PFSK-1 (cell line): Measurements from ENCODE around the gene ATG9A.

Source experiments
- POLR2AphosphoS5 ChIP-seq: IDR thresholded peaks from 2 replicates; pipeline ENCODE4 v1.6.1; 2012; ENCODE audit warnings: low read depth, mild to moderate bottlenecking, control low read depth, low read length, moderate library complexity
- SIN3A ChIP-seq: IDR thresholded peaks from 2 replicates; pipeline ENCODE4 v1.6.1; 2012; ENCODE audit warnings: mild to moderate bottlenecking, low read length, moderate library complexity, borderline replicate concordance; ENCODE audit not compliant: insufficient read depth
- TAF1 ChIP-seq: IDR thresholded peaks from 2 replicates; pipeline ENCODE4 v1.6.1; 2012; ENCODE audit warnings: low read length, control low read depth, borderline replicate concordance; ENCODE audit not compliant: insufficient read depth
- TF ChIP-seq, protein P1 (sequence below), 2 experiments: IDR thresholded peaks; 2 replicates each; pipeline versions ENCODE4 v1.6.1 to v1.8.0; 2011 to 2012; ENCODE audit warnings: low read depth in 2 of 2, low read length in 2 of 2, control low read depth in 1 of 2, inconsistent platforms in 1 of 2, mild to moderate bottlenecking in 1 of 2, moderate library complexity in 1 of 2; ENCODE audit not compliant: insufficient read depth in 1 of 2

DNA sequence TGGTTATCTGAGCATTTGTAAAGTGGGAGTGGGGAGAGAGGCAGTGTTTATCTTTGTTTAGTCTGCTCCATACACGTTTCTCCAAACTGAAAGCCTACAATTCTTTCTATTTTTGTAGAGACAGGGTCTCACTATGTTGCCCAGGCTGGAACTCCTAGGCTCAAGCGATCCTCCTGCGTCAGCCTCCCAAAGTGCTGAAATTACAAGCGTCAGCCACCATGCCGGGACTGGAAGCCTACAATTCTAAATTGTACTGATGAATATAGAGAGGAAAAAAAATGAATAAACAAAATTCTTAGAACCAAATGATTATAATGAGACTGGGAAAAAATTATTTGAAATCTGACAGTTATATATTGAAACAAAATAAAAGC lies 24.3 kb downstream of the ATG9A start:
- TF ChIP-seq POLR2AphosphoS5 (no peak), TAF1 (no peak), SIN3A (no peak)
- TF ChIP-seq, protein P1, sequence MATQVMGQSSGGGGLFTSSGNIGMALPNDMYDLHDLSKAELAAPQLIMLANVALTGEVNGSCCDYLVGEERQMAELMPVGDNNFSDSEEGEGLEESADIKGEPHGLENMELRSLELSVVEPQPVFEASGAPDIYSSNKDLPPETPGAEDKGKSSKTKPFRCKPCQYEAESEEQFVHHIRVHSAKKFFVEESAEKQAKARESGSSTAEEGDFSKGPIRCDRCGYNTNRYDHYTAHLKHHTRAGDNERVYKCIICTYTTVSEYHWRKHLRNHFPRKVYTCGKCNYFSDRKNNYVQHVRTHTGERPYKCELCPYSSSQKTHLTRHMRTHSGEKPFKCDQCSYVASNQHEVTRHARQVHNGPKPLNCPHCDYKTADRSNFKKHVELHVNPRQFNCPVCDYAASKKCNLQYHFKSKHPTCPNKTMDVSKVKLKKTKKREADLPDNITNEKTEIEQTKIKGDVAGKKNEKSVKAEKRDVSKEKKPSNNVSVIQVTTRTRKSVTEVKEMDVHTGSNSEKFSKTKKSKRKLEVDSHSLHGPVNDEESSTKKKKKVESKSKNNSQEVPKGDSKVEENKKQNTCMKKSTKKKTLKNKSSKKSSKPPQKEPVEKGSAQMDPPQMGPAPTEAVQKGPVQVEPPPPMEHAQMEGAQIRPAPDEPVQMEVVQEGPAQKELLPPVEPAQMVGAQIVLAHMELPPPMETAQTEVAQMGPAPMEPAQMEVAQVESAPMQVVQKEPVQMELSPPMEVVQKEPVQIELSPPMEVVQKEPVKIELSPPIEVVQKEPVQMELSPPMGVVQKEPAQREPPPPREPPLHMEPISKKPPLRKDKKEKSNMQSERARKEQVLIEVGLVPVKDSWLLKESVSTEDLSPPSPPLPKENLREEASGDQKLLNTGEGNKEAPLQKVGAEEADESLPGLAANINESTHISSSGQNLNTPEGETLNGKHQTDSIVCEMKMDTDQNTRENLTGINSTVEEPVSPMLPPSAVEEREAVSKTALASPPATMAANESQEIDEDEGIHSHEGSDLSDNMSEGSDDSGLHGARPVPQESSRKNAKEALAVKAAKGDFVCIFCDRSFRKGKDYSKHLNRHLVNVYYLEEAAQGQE (IDR thresholded peaks at IDR 0.05; ENCODE audit: insufficient read depth in 1 of 2, low read depth in 2 of 2, low read length in 2 of 2) = no peak
